ENCODE data around the gene HSPA2.

- no peak for TF ChIP-seq TAF1 (IDR thresholded peaks at IDR 0.05; ENCODE audit: low read depth, low read length)
- no peak for TF ChIP-seq POU2F2 (IDR thresholded peaks at IDR 0.05; ENCODE audit: low read depth, low read length)
- no peak for TF ChIP-seq POLR2A (IDR thresholded peaks at IDR 0.05; ENCODE audit: low read depth, low read length)
Observed at GRCh38 chr14:64496764-64497163, 43.8 kb upstream of the HSPA2 start.
